Astrocyte (in vitro differentiated cells and primary cell): ENCODE data around the gene CLEC16A.

Experiments
- EZH2 ChIP-seq: IDR thresholded peaks from 2 replicates; pipeline ENCODE4 v1.6.1; 2012; ENCODE audit warnings: mild to moderate bottlenecking, low read length, inconsistent platforms; ENCODE audit not compliant: insufficient read depth
- TF ChIP-seq, protein P1 (sequence below): IDR thresholded peaks from 2 replicates; pipeline ENCODE4 v1.5.1; 2011; ENCODE audit warnings: low read depth, mild to moderate bottlenecking, inconsistent platforms, low read length, moderate library complexity; ENCODE audit not compliant: insufficient read depth

DNA sequence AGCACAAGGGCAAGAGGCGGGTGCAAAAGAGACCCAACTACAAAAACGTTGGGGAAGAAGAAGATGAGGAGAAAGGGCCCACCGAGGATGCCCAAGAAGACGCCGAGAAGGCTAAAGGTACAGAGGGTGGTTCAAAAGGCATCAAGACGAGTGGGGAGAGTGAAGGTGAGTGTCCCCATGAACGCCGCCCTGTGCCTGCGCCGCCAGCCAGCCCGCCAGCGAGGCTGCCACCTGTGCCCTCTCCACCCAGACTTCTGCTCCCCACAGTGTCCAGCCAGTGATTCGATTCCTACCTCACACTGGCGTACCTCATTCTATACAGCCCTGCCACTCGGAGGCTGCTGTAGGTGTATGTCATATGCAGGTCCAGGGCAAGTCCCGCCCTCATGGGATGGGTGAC lies 58.8 kb downstream of the CLEC16A start:
- TF ChIP-seq, protein P1, sequence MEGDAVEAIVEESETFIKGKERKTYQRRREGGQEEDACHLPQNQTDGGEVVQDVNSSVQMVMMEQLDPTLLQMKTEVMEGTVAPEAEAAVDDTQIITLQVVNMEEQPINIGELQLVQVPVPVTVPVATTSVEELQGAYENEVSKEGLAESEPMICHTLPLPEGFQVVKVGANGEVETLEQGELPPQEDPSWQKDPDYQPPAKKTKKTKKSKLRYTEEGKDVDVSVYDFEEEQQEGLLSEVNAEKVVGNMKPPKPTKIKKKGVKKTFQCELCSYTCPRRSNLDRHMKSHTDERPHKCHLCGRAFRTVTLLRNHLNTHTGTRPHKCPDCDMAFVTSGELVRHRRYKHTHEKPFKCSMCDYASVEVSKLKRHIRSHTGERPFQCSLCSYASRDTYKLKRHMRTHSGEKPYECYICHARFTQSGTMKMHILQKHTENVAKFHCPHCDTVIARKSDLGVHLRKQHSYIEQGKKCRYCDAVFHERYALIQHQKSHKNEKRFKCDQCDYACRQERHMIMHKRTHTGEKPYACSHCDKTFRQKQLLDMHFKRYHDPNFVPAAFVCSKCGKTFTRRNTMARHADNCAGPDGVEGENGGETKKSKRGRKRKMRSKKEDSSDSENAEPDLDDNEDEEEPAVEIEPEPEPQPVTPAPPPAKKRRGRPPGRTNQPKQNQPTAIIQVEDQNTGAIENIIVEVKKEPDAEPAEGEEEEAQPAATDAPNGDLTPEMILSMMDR = no peak
- TF ChIP-seq EZH2 = no peak
